Suppressor macrophage treated with lipopolysaccharide for 4 hours (primary cell): Measurements from ENCODE around the gene CABP4.
A peak's percentile ranks its signal among the peaks of the same experiment; 100 is the strongest.
"Not testable (repeated sequence)": the region's sequence is repeated elsewhere in the genome, so short reads cannot be mapped to it uniquely, and the experiment has no call there.

Experiments used
- DNase-seq: peaks from one replicate; pipeline ENCODE4 v3.0.0-alpha.2; 2020

CABP4 gene

DNA sequence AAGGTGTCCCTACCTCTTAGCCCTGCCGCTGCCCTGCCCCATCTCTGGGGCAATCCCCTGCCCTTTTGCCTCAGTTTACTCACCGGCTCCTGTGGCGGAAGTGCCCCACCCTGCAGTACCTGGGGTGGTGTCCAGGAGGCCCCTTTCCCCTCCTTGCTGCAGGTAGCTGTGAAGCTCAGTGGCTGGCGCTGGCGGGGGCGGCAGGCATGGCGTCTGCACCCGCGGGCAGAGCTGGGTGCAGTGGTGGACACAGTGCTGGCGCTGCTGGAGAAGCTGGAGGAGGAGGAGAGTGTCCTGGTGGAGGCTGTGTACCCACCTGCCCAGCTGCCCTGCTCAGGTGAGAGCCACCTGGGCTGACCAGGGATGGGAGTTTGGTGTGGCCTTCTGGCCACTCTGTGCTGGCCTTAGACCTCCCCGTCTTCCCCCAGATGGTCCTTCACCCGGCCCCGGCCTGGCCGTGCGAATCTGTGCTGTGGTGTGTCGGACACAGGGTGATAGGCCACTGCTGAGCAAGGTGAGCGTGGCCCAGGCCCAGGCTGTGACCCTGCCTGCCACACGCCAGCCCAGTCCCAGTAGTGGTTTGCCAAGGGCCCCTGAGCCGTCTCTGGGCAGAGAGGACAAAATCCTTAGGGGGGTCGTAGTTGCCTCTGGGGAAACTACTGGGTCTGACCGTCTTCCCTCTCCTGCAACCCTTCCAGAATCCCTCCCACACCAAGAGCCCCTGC, 35.7 kb upstream of the CABP4 start:
- no peak for DNase-seq

DNA sequence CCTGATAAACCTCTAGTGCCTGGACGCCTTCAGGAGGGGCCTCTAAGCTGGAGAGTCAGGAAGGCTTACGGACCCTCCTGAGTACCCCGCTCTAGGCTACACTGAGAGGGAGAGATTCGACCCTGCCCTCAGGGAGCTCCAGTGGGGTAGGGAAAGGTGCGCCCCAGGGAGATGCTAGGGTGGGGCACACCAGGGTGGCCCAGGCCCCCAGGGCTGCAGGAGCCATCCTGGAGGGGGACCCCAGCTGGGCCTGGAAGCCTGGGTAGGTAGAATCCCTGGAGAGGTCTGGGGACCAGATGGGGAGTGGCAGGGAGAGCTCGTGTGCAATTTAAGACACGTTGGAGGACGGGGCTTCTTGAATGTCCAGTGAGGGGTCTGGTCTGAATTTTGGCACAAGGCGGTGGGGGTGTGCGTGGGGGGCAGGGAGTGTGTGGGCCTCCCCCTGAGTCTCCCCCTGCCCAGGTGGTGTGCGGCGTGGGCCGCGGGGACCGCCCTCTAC, 35.0 kb upstream of the CABP4 start:
- no peak for DNase-seq

DNA sequence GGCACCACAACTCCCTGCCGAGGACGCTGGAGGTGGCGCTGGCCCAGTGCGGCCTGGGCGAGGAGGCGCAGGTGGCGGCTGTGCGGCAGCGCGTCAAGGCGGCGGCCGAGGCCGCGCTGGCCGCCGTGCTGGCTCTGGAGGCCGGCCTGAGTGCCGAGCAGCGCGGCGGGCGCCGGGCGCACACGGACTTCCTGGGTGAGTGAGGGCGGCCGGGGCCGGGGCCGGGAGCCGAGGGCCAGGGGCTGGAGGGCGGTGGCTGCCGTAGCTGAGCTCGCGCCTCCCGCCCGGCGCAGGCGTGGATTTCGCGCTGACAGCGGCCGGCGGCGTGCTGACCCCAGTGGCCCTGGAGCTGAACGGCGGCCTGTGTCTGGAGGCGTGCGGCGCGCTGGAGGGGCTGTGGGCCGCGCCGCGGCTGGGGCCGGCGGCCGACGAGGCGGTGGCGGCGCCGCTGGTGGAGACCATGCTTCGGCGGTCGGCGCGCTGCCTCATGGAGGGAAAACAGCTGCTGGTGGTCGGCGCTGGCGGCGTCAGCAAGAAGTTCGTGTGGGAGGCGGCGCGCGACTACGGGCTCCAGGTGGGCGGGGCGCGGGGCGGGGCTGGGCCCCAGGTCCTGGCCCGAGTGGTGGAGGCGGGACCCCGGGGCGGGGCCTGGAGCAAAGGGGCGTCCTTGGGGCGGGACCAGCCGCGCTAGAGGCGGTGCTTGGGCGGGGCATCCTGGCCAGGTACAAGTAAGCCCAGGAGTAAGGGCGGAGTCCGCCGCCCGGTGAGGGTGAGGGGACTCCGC, 34.3 kb upstream of the CABP4 start:
- DNase-seq: peak; percentile 95

DNA sequence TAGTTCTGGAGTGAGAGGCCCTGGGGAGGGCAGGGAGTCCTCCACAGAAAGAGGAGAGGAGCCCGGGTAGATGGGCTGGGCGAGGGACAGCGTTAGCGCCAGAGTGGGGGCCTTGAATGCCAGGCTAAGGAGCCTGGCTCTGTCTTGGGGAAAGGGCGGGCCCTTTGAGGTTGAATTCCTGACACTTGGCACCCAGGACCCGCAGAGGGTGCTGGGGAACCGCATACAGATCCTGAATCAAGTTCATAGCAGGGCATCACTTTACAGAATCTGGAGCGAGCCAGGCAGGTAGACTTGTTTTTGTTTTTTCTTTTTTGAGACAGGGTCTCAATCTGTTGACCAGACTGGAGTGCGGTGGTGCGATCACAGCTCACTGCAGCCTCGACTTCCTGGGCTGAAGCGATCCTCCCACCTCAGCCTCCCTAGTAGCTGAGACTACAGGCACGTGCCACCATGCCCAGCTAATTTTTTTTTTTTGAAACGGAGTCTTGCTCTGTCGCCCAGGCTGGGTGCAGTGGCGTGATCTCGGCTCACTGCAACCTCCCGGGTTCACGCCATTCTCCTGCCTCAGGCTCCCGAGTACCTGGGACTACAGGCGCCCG, 33.6 kb upstream of the CABP4 start:
- no peak for DNase-seq

DNA sequence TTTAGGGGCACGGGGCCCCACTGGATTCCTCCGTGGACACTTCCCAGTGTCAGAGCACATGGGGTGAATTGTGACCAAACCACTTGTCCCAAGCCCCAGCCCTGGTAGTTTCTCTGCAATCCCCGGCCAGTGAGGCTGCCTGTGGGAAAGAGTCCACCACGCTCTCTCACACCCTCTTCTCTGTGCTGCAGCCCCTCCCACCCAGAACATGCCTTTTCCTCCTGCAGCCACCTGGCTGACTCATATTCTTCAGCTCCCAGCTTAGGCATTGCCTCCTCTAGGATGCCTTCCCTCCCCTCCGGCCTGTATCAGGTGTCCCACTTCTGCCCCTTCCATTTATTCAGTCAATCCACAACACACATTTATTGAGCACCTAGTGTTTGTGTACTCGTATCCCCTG, 32.3 kb upstream of the CABP4 start:
- DNase-seq: no peak

DNA sequence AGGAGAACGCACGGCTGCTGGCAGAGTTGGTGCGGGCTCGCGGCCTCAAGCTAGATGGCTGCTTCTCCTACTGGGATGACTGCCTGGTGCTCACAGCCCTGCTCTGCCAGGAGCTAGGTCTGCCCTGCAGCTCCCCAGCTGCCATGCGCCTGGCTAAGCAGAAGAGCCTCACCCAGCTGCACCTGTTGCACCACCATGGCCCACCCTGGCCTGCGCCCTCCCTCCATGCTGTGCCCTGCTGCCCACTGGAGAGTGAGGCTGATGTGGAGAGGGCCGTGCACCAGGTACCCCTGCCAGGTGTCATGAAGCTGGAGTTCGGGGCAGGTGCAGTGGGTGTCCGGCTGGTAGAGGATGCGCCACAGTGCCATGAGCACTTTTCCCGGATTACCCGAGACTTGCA, 31.7 kb upstream of the CABP4 start:
- DNase-seq: no peak

DNA sequence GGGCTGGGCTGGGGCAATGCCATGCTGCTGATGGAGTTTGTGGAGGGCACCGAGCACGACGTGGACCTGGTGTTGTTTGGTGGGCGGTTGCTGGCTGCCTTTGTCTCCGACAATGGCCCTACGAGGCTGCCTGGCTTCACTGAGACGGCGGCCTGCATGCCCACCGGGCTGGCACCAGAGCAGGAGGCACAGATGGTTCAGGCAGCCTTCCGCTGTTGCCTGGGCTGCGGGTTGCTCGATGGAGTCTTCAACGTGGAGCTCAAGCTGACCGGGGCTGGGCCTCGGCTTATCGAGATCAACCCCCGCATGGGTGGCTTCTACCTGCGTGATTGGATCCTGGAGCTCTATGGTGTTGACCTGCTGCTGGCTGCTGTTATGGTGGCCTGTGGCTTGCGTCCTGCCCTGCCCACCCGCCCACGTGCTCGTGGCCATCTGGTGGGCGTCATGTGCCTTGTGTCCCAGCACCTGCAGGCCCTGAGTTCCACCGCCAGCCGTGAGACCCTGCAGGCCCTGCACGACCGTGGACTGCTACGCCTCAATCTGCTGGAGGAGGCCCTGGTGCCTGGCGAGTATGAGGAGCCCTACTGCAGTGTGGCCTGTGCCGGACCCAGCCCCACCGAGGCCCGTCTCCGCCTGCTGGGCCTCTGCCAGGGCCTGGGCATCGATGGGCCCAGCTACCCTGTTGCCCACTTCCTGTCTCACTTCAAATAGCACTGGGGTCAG, 31.1 kb upstream of the CABP4 start:
- no peak for DNase-seq

DNA sequence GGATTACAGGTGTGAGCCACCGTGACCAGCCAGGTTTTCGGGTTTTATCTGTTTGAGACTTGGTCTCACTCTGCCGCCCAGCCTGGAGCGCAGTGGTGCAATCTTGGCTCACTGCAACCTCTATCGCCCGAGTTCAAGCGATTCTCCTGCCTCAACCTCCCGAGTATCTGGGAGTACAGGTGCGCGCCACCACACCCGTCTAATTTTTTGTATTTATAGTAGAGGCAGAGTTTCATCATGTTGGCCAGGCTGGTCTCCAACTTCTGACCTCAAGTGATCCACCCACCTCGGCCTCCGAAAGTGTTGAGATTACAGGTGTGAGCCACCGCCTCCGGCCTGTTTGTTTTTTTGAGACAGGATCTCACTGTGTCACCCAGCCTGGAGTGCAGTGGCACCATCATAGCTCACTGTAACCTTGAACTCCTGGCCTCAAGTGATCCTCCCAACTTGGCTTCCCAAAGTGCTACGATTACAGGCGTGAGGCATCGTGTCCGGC, 27.7 kb upstream of the CABP4 start:
- DNase-seq: not testable (repeated sequence)

DNA sequence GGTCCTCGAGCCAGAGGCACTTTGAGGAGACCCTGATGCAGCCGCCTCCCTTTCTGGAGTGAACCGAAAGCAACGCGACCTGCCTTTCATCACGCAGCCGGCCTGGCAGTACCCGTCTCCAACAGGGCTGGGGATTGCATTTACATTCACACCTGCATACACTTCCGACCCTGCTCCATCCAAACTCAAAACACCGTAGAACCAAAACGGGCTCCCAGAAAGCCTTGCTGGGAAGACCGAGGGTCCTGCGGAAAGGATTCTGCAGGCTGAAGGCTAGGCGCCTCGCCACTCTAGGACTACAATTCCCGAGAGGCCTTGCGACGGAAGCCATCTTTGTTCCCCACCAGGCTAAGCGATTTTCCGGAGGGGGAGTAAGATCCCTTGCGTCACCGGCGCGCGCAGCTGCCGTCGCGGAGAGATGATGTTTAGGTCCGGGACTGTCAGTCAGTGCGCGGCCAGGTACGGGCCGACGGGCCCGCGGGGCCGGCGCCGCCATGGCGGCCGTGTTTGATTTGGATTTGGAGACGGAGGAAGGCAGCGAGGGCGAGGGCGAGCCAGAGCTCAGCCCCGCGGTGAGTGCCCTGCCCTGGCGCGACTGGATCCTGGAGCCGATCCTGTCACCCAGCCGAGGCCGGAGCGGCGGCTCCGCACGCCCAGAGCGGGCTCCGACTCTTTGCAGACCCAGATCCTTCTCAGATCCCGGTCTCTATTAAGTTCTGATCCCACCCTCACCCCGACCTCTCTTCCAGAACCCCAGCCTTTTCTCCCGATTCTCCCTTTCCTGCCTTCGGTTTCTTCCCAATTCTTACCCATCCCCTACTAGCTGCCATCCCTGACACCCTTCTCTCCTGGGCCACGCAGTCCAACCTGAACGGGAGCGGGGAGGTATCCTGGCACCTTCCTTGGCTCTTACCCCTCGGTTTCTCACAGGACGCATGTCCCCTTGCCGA, 26.8 kb upstream of the CABP4 start, which contains the start of gene RPS6KB2:
Gene RPS6KB2 (plus strand): TSS at position 443 of the 950 bp plus-strand sequence. CDS start 52 bp downstream, at position 495.
- DNase-seq: peak; percentile 98

DNA sequence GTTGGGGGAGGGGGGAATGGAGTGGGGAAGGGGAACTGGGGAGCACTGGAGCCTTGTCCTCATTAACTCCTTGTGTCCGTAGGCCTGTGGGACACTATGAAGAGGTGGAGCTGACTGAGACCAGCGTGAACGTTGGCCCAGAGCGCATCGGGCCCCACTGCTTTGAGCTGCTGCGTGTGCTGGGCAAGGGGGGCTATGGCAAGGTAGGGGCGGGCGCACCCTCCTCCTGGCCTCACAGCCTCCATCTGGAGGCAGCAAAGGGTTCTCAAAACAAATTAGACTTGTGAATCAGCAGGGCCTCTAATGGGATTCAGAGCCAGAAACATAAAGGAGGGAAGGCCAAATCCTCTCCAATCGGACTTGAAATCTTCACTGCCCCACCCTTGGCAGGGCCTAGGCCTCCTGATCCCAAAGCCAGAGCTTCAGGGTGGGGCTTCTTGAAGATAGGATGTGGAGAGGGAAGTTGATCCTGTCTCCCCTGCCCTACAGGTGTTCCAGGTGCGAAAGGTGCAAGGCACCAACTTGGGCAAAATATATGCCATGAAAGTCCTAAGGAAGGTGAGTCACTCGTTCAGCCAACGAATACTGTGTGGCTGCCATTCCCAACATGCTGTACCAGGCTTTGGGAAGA, 26.0 kb upstream of the CABP4 start:
- DNase-seq: no peak

DNA sequence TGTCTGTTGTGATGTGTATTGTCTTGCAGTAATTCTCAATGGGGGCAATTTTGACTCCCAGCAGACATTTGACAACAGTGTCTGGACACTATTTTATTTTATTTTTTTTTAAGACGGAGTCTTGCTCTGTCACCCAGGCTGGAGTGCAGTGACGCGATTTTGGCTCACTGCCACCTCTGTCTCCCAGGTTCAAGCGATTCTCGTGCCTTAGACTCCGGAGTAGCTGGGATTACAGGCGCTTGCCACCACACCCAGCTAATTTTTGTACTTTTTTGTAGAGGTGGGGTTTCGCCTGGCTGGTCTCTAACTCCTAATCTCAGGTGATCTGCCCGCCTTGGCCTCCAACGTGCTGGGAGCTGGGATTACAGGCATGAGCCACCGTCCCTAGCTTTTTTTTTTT, 25.4 kb upstream of the CABP4 start:
- DNase-seq: no peak

DNA sequence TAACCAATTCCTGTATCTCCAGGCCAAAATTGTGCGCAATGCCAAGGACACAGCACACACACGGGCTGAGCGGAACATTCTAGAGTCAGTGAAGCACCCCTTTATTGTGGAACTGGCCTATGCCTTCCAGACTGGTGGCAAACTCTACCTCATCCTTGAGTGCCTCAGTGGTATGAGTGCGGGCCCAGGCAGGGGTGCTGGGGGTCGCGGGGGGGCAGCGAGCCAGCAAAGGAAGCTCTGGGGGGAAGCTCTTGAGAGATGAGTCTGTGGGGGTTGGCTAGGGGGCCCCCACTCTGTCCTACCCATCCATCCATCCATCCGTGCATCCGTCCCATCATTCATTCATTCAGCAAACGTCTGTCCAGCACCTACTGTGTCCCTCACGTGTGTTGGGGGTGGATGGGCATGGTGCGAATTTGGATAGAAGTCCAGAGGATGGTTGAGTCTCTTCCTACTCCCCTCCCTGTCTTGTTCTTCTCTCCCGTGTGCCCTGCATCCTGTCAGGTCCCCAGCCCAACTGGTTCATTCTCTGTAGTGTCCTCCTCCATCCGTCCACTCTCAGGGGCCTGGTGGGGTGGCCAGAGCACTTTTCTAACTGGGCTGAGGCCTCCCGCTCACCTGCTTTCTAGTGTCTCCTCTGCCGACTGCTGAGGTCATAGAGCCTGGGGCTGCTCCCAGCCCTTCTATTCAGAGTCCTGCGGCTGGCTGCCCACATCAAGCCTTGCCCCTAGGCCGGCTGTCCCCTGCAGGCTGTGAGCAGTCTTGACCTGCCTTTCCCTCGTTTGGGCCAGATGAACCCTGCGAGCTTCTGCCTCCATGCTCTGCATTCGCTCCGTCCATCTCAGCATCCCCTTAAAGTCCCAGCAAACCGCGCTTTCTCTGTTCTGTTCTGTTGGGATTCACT, 23.6 kb upstream of the CABP4 start:
- no peak for DNase-seq

DNA sequence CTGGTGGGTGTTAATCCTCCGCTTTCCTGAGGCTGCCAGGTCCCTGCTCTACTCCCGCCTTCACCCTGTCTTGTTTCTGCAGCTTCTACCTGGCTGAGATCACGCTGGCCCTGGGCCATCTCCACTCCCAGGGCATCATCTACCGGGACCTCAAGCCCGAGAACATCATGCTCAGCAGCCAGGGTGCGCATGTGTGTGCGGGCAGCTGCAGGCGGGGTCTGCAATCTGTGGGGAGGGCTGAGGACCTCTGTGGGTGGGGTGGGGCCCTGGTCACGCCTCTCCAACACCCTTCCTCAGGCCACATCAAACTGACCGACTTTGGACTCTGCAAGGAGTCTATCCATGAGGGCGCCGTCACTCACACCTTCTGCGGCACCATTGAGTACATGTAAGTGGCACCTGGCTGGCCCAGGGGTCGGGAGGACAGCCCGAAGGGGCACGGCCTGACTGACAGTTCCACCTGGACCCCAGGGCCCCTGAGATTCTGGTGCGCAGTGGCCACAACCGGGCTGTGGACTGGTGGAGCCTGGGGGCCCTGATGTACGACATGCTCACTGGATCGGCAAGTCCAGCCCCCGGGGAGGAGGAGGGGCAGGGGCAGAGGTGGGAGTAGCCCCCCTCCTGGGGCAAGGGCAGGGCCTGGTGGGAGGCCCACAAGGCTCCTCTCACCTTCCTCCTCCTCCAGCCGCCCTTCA, 22.4 kb upstream of the CABP4 start:
- DNase-seq: no peak

DNA sequence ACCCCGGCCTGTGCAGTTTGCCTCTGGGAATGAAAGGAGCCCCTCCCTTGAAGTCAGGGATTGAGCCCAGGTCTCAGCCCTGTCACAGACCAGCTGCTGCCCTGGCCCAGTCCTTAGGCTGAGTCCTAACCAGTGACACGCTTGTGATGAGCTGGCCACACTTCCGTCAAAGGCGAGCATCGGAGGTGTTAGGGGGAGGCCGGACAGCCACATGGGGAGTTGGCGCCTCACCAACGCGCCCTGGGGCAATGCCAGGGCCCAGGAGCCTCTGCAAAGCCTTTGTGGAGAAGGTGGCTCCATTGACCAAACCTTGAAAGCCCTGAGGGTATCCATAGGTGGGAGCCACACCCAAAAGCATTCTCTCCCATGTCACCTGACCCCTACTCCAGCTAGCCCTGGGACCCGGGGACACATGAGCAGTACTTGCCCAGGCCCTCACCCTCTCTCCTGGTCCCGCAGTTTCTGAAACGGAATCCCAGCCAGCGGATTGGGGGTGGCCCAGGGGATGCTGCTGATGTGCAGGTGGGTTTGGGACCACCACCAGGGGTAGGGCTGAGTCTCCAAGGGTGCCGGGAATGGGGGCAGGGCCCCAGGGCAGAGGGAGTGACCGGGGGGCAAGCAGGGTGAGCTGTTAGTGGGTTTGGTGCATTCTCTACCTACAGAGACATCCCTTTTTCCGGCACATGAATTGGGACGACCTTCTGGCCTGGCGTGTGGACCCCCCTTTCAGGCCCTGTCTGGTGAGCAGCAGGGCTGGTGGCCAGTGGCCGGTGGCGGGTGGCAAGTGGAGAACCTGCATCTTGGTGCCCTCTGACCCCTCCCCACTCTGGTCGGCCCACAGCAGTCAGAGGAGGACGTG, 21.4 kb upstream of the CABP4 start:
- DNase-seq: no peak

DNA sequence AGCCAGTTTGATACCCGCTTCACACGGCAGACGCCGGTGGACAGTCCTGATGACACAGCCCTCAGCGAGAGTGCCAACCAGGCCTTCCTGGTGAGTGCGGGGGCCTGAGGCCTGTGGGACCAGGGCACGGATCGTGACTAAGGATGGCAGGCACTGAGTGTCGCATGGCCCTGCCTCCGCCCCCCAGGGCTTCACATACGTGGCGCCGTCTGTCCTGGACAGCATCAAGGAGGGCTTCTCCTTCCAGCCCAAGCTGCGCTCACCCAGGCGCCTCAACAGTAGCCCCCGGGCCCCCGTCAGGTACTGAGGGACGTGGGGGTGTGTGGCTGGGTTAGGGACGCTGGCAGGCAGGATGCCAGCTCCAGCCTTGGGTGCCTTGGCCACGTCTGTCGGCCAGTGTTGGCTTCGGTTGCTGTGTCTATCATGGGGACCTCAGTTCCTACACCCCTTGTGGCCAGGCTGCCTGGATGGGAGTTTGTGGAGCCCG, 20.7 kb upstream of the CABP4 start:
- no peak for DNase-seq

DNA sequence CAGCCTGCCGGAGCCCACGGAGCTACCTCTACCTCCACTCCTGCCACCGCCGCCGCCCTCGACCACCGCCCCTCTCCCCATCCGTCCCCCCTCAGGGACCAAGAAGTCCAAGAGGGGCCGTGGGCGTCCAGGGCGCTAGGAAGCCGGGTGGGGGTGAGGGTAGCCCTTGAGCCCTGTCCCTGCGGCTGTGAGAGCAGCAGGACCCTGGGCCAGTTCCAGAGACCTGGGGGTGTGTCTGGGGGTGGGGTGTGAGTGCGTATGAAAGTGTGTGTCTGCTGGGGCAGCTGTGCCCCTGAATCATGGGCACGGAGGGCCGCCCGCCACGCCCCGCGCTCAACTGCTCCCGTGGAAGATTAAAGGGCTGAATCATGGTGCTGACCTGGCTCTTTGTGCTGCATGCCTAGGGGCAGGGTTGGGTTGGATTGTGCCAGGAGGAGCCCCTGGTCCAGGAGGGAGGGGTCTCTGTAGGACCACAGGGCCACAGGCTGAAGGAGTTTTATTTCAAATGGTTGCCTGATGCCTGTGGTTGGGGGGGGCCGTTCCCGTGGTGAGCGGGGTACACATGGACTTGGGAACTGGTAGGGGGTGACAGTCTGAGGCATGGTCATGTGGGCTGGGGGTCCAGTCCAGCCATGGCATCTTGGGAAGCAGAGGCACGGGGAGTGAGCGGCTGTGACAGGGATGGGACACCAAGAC, 20.0 kb upstream of the CABP4 start:
- DNase-seq: no peak

DNA sequence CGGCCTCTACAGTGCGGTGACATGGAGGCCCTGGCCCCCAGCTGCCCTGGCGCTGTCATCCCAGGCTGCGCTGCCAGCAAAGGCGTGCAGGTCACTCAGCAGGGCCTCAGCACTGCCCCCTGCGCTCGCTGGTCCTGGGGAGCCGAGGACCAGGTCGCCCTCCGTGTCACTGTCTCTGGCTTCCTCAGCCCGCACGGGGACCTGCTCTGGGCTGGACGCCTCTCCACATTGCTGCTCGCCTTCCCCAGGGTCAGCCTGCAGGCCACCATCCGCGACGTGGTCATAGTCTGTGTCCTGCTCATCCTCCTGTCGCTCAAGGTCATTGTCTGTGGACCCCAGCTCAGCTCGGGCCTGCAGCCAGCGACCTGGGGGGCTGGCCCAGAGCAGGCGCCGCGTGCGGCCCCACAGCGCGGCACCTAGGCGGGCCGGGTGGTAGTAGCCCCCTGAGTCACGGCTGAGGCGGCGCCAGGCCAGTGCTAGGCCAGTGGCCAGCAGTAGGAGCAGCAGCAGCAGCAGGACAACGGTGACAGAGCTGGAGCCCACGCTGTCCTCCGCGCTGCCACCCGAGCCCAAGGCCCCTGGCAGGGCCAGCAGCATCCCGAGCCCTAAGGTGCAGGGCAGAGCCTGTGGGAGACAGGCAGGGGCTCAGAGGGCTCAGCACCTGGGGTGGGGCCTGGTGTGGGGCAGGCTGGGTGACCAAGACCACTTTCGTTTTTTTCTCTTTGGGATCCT, 19.3 kb upstream of the CABP4 start:
- DNase-seq: no peak
